Neural progenitor cell (in vitro differentiated cells): ENCODE data around the gene EIF3B.

Experiments
- EZH2 ChIP-seq: fragments of 200-600 bp; sonication (generic); IDR thresholded peaks from 2 replicates; pipeline ENCODE4 v1.6.1; 2017; ENCODE audit warnings: antibody characterized with exemption, mild to moderate bottlenecking, moderate library complexity
- EZH2phosphoT487 ChIP-seq: fragments of 200-600 bp; sonication (generic); IDR thresholded peaks from 2 replicates; pipeline ENCODE4 v1.6.1; 2017; ENCODE audit warnings: antibody characterized with exemption
- TF ChIP-seq, protein P1 (sequence below): fragments of 200-600 bp; sonication (generic); IDR thresholded peaks from 2 replicates; pipeline ENCODE4 v1.5.1; 2017; ENCODE audit warnings: antibody characterized with exemption, mild to moderate bottlenecking

DNA sequence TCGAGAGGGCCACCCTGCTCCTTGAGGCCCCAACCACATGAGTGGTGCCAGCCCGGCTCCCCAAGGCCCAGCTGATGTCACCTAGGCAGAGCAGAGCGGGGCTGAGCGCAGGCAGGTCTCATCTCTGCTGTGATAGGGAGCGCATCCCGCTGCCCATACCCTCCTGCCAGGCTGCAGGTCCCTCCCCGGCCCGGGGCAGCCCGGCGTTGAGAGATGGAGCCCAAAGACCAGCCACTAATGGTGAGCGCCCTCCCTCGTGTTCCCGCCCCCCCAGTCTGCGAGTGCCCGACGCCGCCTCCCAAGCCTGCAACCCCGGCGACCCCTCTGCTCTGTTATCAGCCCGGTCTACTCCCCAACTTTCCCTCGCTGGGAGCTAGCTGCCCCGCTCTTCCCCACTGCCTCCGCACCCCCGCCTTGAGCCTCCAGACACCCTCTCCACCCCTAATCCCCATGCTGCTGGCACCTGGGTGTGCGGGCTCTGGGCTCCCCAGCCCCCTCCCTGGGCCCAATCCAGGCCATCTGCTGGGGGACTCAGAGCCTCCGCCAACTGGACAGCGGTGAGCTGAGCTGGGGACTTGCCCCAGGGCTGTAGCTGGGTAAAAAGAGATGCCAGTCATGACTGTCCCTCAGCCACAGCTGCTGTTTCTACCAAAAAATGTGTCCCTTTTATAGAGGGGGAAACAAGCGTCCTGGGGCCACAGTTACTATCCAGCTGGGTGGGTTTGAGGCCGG is 29.1 kb downstream of the EIF3B start:
- TF ChIP-seq, protein P1, sequence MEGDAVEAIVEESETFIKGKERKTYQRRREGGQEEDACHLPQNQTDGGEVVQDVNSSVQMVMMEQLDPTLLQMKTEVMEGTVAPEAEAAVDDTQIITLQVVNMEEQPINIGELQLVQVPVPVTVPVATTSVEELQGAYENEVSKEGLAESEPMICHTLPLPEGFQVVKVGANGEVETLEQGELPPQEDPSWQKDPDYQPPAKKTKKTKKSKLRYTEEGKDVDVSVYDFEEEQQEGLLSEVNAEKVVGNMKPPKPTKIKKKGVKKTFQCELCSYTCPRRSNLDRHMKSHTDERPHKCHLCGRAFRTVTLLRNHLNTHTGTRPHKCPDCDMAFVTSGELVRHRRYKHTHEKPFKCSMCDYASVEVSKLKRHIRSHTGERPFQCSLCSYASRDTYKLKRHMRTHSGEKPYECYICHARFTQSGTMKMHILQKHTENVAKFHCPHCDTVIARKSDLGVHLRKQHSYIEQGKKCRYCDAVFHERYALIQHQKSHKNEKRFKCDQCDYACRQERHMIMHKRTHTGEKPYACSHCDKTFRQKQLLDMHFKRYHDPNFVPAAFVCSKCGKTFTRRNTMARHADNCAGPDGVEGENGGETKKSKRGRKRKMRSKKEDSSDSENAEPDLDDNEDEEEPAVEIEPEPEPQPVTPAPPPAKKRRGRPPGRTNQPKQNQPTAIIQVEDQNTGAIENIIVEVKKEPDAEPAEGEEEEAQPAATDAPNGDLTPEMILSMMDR = no peak
- no peak for TF ChIP-seq EZH2phosphoT487
- no peak for TF ChIP-seq EZH2
